DMS153 (cell line): ENCODE data around the gene SIVA1.
"Not testable (repeated sequence)": the region's sequence is repeated elsewhere in the genome, so short reads cannot be mapped to it uniquely, and the experiment has no call there.

Experiments
- DNase-seq: peaks from one replicate; lab custom pipeline; 2025; lab: John Stamatoyannopoulos, UW

SIVA1 gene

GRCh38 chr14:104721505-104722431, 31.2 kb upstream of the SIVA1 start:
- DNase-seq = no peak

GRCh38 chr14:104722938-104723650, 29.9 kb upstream of the SIVA1 start:
- no peak for DNase-seq

- DNase-seq = no peak
Observed at GRCh38 chr14:104723651-104724406, 29.1 kb upstream of the SIVA1 start, which contains the start of gene ADSS1. Gene ADSS1 (plus strand): TSS chr14:104724229. CDS start chr14:104724271, 42 bp downstream.

- no peak for DNase-seq
Observed at GRCh38 chr14:104724407-104724980, 28.5 kb upstream of the SIVA1 start.

- no peak for DNase-seq
Observed at GRCh38 chr14:104724981-104725771, 27.8 kb upstream of the SIVA1 start.

GRCh38 chr14:104725772-104726548, 27.0 kb upstream of the SIVA1 start:
- no peak for DNase-seq

GRCh38 chr14:104726600-104727451, 26.1 kb upstream of the SIVA1 start:
- no peak for DNase-seq

- no peak for DNase-seq
Observed at GRCh38 chr14:104728631-104729030, 24.3 kb upstream of the SIVA1 start.

GRCh38 chr14:104729176-104729834, 23.6 kb upstream of the SIVA1 start:
- DNase-seq = not testable (repeated sequence)

GRCh38 chr14:104729835-104730181, 23.1 kb upstream of the SIVA1 start:
- no peak for DNase-seq

- no peak for DNase-seq
Observed at GRCh38 chr14:104730487-104730886, 22.5 kb upstream of the SIVA1 start.

GRCh38 chr14:104731320-104732294, 21.3 kb upstream of the SIVA1 start:
- DNase-seq = no peak

GRCh38 chr14:104732355-104732804, 20.6 kb upstream of the SIVA1 start:
- peak; percentile 2 for DNase-seq

GRCh38 chr14:104732931-104733681, 19.8 kb upstream of the SIVA1 start:
- no peak for DNase-seq

GRCh38 chr14:104734051-104734587, 18.8 kb upstream of the SIVA1 start:
- no peak for DNase-seq

GRCh38 chr14:104734601-104734990, 18.4 kb upstream of the SIVA1 start:
- DNase-seq = no peak
